Measurements from ENCODE around the gene DDX59.

DNA sequence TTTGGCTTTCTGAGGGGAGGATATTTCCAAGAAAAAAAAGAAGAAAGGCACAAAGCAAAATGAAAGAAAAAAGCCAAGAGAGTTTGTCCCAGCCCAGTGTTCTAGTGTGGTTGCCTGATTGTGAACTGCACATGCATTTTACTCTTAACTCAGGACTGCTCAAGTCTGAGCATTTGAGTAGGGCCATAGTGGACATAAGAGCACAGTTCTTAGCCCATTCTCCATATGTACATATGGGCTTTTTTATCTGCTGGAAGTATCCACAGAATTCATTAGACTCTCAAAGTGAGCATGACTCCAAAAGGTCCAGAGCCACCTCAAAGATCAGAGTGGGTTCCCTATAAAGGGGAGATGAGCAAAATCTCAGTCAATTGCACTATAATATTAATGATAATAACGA lies 13.6 kb upstream of the DDX59 start:
- TF ChIP-seq RAD21 (IDR thresholded peaks at IDR 0.05; ENCODE audit: low read depth) (no peak), FOXM1 (IDR thresholded peaks at IDR 0.05; ENCODE audit: borderline replicate concordance, low read depth) (no peak)
